Lower lobe of right lung (tissue), 2 donors: ENCODE data around the gene POC1A. TPM values are rescaled to one million over a fixed set of nuclear protein-coding genes. Genes with fewer than 3 reads are reported as not detected.
"Not testable (repeated sequence)": the region's sequence is repeated elsewhere in the genome, so short reads cannot be mapped to it uniquely, and the experiment has no call there.

Experiments
- ATAC-seq, 2 donors: fragments of 200-7000 bp; cut with Tn5 transposase; one replicate each; pipeline ENCODE4 v1.9.1; 2020 to 2022; ENCODE audit warnings: mild to moderate bottlenecking in 2 of 2, moderate library complexity in 2 of 2
- DNase-seq: peaks from one replicate; pipeline ENCODE4 v3.0.0-alpha.2; 2020
- H3K27ac ChIP-seq: fragments of 200-600 bp; one replicate; pipeline ENCODE4 v1.8.0; 2022
- H3K27me3 ChIP-seq: fragments of 200-600 bp; one replicate; pipeline ENCODE4 v1.8.0; 2022; ENCODE audit warnings: low read depth
- H3K36me3 ChIP-seq: fragments of 200-600 bp; one replicate; pipeline ENCODE4 v1.8.0; 2022; ENCODE audit warnings: mild to moderate bottlenecking
- H3K4me1 ChIP-seq: fragments of 200-600 bp; one replicate; pipeline ENCODE4 v1.8.0; 2022
- H3K4me3 ChIP-seq: fragments of 200-600 bp; one replicate; pipeline ENCODE4 v1.8.0; 2022; ENCODE audit warnings: mild to moderate bottlenecking
- H3K9me3 ChIP-seq: fragments of 200-600 bp; one replicate; pipeline ENCODE4 v1.8.0; 2022
- intact Hi-C: fragments of 100-400 bp; cut with DNase I; formaldehyde crosslinking; loops from one replicate; pipeline ENCODE4 v1.11.0; 2022
- total RNA-seq: library from RNA; stranded (reverse); fragmentation: NEBNext Ultra II Directional; extraction: Animal tissue kit (Norgen Biotek cat#: 25700); gene quantifications from one replicate; pipeline ENCODE4 v1.2.1, GENCODE V29; 2021
- TF ChIP-seq, protein P1 (sequence below): fragments of 200-600 bp; IDR thresholded peaks from one replicate; pipeline ENCODE4 v1.8.0; 2022; ENCODE audit warnings: antibody characterized with exemption, mild to moderate bottlenecking
- donor health status: DM: no; HTN: yes; CAD: no; lungs with severe emphysema.

Gene POC1A
- total RNA-seq, 1 donor from 2014 or later = 2.7 TPM

DNA sequence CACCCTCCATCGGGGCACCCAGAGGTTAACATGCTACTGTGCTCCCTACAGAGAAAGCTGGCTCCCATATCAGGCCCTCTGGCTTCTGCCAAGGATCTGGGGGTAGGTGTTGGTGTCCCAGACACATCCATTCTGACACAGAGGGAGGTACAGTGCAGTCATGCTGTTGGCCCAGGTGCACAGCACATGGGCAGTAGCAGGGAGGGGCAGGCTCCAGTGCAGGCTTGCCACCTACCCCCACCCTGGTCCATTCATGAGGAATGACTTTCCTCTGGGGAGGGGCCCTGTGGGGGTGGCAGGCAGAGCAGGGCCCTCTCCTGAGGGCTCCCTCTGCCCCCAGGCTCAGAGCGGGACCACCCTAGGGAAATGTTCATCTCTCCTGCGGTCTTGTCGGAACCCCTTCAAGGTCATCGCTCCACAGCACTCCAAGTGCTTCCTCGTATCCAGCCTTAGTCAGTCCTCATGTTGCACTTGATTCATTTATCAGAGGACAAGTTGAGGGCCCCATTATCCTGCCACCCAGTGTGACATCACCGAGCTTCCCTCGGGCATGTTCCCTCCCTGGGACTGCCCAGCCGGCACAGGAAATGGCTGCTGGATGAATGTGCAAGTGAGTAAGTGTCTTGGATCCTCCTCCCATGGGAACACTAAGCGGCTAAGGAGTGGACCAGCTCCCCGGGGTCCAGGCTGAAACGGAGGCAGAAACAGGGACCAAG lies 107.9 kb downstream of the POC1A start:
- DNase-seq (no peak), ATAC-seq (peak; percentile 44 to 67)
- Histone ChIP-seq H3K36me3 (peaks cover 35% of the 10 kb centered on the region), H3K4me3 (no peak overlapping the region), H3K4me1 (peaks cover 63% of the 10 kb centered on the region), H3K27me3 (no peaks in the 10 kb centered on the region), H3K27ac (peak overlapping the region; percentile 79), H3K9me3 (no peaks in the 10 kb centered on the region)
- intact Hi-C loops = no loop called here
- TF ChIP-seq, protein P1, sequence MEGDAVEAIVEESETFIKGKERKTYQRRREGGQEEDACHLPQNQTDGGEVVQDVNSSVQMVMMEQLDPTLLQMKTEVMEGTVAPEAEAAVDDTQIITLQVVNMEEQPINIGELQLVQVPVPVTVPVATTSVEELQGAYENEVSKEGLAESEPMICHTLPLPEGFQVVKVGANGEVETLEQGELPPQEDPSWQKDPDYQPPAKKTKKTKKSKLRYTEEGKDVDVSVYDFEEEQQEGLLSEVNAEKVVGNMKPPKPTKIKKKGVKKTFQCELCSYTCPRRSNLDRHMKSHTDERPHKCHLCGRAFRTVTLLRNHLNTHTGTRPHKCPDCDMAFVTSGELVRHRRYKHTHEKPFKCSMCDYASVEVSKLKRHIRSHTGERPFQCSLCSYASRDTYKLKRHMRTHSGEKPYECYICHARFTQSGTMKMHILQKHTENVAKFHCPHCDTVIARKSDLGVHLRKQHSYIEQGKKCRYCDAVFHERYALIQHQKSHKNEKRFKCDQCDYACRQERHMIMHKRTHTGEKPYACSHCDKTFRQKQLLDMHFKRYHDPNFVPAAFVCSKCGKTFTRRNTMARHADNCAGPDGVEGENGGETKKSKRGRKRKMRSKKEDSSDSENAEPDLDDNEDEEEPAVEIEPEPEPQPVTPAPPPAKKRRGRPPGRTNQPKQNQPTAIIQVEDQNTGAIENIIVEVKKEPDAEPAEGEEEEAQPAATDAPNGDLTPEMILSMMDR = no peak

DNA sequence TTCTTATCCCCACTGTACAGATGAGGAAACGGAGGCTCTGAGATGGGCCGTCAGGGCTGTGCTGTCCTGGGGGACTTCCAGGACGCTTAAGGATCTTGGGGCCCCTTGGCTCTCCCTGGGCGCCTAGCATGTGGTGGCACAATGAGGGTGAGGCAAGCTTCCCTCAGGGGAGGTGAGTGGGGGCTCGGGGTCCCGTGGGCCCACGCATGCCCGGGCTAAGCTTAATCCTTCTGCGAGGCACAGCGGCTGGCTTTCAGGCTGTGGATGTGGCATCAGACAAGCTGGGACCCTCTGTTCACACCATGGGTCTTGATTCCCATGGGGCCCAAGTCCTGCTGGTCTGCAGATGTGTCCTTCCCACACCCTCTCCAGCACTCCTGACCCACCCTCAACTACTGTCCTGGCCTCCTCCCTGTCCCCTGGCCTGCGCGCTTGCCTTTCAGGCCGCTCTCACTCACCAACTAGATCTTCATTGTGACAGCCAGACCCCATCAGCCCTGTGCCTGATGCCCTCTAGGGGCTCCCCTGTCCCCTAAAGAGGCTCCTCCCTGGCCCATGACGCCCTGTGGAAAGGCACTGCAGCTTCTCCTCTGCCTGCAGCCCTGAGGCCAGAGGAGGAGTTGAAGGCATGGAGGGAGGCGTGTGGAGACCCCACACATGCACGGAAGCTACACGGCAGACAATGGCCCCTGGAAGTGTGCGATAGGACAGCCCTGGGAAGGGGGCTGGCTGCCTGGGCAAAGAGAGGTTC lies 109.2 kb downstream of the POC1A start:
- H3K4me1 ChIP-seq = peaks cover 63% of the 10 kb centered on the region

DNA sequence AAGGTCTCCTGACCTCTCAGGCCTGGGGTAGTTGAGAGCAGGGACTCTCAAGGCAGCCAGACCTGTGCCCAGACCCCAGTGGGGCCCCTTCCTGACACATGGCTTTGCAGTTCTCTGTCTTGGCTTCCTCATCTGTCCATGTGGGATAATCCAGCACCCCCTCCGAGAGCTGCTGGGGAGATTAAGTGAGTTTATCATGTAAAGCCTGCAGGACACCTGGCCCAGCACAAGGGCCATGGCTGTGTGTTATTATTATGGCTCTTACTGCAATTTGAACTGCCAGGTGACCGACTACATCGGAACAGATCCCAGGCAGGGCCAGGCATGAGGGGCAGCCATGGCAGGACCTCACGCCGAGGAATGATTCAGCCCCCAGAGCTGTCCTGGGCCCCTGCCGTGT lies 110.5 kb downstream of the POC1A start:
- no peak overlapping the region for H3K4me3 ChIP-seq
- H3K4me1 ChIP-seq = peaks cover 65% of the 10 kb centered on the region
- TF ChIP-seq, protein P1 = no peak
- ATAC-seq (no peak), DNase-seq (no peak)
- no peaks in the 10 kb centered on the region for H3K9me3 ChIP-seq
- no peaks in the 10 kb centered on the region for H3K27me3 ChIP-seq
- H3K36me3 ChIP-seq = peaks cover 9% of the 10 kb centered on the region
- intact Hi-C loops = no loop called here
- H3K27ac ChIP-seq = no peak overlapping the region

More for the DNA sequence above, 109.2 kb downstream of the POC1A start:
- H3K27ac ChIP-seq = no peak overlapping the region
- TF ChIP-seq, protein P1 = no peak
- ATAC-seq (no peak), DNase-seq (no peak)
- no peak overlapping the region for H3K4me3 ChIP-seq
- peaks cover 22% of the 10 kb centered on the region for H3K36me3 ChIP-seq
- intact Hi-C loops = no loop called here
- no peaks in the 10 kb centered on the region for H3K27me3 ChIP-seq
- no peaks in the 10 kb centered on the region for H3K9me3 ChIP-seq

DNA sequence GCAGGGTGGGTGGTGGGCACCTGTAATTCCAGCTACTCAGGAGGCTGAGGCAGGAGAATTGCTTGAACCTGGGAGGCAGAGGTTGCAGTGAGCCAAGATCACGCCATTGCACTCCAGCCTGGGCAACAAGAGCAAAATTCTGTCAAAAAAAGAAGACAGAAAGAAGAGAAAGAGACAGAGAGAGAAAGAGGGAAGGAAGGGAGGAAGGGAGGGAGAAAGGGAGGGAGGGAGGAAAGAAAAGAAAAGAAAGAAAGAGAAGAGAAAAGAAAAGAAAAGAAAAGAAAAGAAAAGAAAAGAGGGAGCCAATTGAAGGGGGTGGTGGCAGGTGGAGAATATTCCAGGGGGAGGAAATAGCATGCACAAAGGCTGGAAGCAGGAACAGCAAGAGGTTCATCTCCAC lies 111.2 kb downstream of the POC1A start:
- intact Hi-C loops, ATAC-seq: not testable (repeated sequence)
- H3K4me1 ChIP-seq = peaks cover 57% of the 10 kb centered on the region

DNA sequence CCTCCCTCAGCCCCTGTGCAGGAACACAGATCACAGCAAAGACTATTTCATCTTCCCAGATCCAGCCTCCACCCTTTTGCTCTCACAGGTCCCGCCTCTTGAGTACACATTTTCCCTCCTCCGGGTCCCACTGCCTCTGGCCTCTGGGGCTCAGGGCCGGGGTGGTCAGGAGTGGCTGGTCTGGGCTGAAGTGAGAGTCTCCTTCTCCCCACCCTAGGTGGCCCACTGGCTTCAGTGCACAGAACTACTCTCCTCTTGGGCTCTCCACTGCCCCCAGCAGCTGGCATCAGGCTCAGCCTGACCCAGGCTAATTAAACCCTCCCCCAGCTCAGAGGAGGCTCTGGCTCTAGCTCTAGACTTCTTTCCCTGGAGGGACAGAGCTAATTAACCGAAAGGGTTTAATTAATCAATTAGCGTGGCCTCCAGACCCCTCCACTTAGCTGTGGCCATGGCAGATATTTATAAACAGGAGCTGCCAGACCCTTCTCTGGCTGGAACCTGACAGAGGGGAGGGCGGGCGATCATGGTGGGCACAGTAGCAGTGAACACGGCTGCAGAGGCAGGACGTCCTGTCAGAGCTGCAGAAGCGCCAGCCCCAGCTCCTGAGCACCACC lies 113.0 kb downstream of the POC1A start:
- H3K4me3 ChIP-seq = no peak overlapping the region
- no peak for DNase-seq
- no peaks in the 10 kb centered on the region for H3K36me3 ChIP-seq
- TF ChIP-seq, protein P1 = no peak
- H3K4me1 ChIP-seq = peaks cover 39% of the 10 kb centered on the region
- peak overlapping the region; percentile 80 for H3K27ac ChIP-seq
- no peak for ATAC-seq
- no peaks in the 10 kb centered on the region for H3K9me3 ChIP-seq
- no peaks in the 10 kb centered on the region for H3K27me3 ChIP-seq
- intact Hi-C loops = no loop called here

More for the DNA sequence above, 111.2 kb downstream of the POC1A start:
- not testable (repeated sequence) for H3K27ac ChIP-seq, DNase-seq, H3K27me3 ChIP-seq, H3K36me3 ChIP-seq, H3K9me3 ChIP-seq, H3K4me3 ChIP-seq
